Karpas-422 (cell line): Measurements from ENCODE around the gene TAL2. TPM values are rescaled to one million over a fixed set of nuclear protein-coding genes. Genes with fewer than 3 reads are reported as not detected.

Experiments
- DNase-seq: peaks from one replicate; pipeline ENCODE4 v3.0.0-alpha.2; 2015
- H2AFZ ChIP-seq: fragments of 200-600 bp; sonication (generic); 2 replicates; pipeline ENCODE4 v1.6.1; 2014; ENCODE audit warnings: antibody characterized with exemption, low read length, mixed read lengths
- H3K27ac ChIP-seq: fragments of 200-600 bp; sonication (generic); 2 replicates; pipeline ENCODE4 v1.5.1; 2014; ENCODE audit warnings: mild to moderate bottlenecking, low read length, moderate library complexity
- H3K27me3 ChIP-seq: fragments of 200-600 bp; sonication (generic); 2 replicates; pipeline ENCODE4 v1.6.1; 2014; ENCODE audit warnings: low read length, mixed read lengths
- H3K36me3 ChIP-seq: fragments of 200-600 bp; sonication (generic); 2 replicates; pipeline ENCODE4 v1.6.1; 2014; ENCODE audit warnings: low read length, mixed read lengths; ENCODE audit not compliant: insufficient read depth
- H3K4me1 ChIP-seq: fragments of 200-600 bp; sonication (generic); 2 replicates; pipeline ENCODE4 v1.6.1; 2014; ENCODE audit warnings: mild to moderate bottlenecking, low read length, mixed read lengths
- H3K4me2 ChIP-seq: fragments of 200-600 bp; sonication (generic); 2 replicates; pipeline ENCODE4 v1.6.1; 2014; ENCODE audit warnings: low read length, low read depth, mild to moderate bottlenecking; ENCODE audit not compliant: poor library complexity, severe bottlenecking
- H3K4me3 ChIP-seq: fragments of 200-600 bp; sonication (generic); 2 replicates; pipeline ENCODE4 v1.5.1; 2014; ENCODE audit warnings: mild to moderate bottlenecking, antibody characterized with exemption, low read length, mixed read lengths
- H3K79me2 ChIP-seq: fragments of 200-600 bp; sonication (generic); 2 replicates; pipeline ENCODE4 v1.6.1; 2014; ENCODE audit warnings: mild to moderate bottlenecking, low read length, mixed read lengths
- H3K9ac ChIP-seq: fragments of 200-600 bp; sonication (generic); 2 replicates; pipeline ENCODE4 v1.6.0; 2014; ENCODE audit warnings: low read length
- H3K9me2 ChIP-seq: fragments of 200-600 bp; sonication (generic), shearing (Covaris generic); replicated peaks from 2 replicates; pipeline ENCODE4 v1.6.0; 2014; ENCODE audit warnings: mild to moderate bottlenecking, low read length, moderate library complexity; ENCODE audit not compliant: insufficient read depth
- H3K9me3 ChIP-seq: fragments of 300-700, 200-600 bp; sonication (generic); 2 replicates; pipeline ENCODE4 v1.6.1; 2014; ENCODE audit warnings: low read length, mixed read lengths
- H4K20me1 ChIP-seq: fragments of 200-600 bp; sonication (generic); 2 replicates; pipeline ENCODE4 v1.6.1; 2014; ENCODE audit warnings: mild to moderate bottlenecking, antibody characterized with exemption, low read length, low read depth; ENCODE audit not compliant: insufficient read depth
- total RNA-seq: library from RNA; depleted of rRNA; stranded (reverse); fragments of >200 nt; shearing (Covaris generic); gene quantifications from 2 replicates; pipeline ENCODE4 v1.2.3, GENCODE V29; 2014; ENCODE audit warnings: low replicate concordance

The TAL2 gene
- total RNA-seq, 1 experiment from 2014 or later, result 4.1 TPM

DNA sequence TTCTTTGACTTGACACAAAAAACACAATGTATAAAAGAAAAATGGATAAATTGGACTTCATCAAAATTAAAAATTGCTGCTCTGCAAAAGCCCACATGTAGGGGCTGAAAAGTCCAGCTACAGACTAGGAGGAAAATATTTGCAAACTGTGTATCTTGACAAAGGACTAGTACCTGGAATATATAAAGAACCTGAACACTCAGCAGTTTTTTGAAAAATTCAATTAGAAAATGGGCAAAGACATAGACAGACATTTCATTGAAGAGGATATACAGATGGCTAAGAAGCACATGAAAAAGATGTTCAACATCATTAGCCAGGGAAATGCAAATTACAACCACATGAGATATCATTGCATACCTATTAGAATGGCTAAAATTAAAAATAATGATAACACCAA is 18.5 kb upstream of the TAL2 start:
- DNase-seq, result peak; percentile 65

DNA sequence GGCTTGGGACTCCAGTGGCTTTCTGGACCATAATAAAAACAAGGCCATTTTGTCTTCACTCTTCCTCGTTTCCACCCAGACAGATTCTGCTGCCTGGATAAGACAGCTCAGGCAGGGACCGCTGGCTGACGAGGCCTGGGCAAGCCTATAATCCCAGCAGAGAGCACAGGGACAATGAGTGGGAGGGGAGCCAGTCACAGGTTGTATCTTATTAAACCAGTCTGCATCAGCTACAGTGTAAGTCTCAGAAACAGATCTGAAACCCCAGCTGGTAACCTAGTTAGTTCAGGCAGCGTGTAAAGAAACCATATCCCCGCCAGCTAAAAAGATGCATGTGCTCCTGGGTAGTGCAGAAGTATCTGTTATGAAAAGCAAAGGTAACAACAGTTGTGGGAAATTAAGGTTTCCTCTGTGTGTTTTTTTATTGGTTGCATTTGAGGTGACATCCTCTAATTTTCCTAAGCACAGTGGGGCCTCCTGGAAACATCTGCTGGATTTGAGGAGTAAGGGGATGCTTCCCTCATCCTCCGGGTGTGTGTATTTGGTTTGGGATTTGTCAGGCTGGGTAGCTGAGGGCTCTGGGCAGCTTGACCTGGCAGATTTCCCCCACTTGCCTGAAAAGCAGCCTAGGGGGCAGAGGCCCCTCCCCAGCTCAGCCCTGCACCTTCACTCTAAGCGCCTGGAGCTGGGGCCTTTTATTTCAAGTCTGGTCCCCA is 15.2 kb upstream of the TAL2 start:
- H3K9ac ChIP-seq, result peak overlapping the region; percentile 13
- H3K36me3 ChIP-seq, result no peaks in the 10 kb centered on the region
- DNase-seq, result no peak
- 0 out of 2 replicates have a peak, but pooled peaks cover 2% of the 10 kb centered on the region for H3K9me3 ChIP-seq
- H3K4me1 ChIP-seq, result peaks cover 89% of the 10 kb centered on the region
- H4K20me1 ChIP-seq, result no peaks in the 10 kb centered on the region
- no peaks in the 10 kb centered on the region for H3K79me2 ChIP-seq
- H3K4me2 ChIP-seq, result peak overlapping the region; percentile 46
- H3K9me2 ChIP-seq, result no peaks in the 10 kb centered on the region
- no peak overlapping the region for H2AFZ ChIP-seq
- H3K27ac ChIP-seq, result peak overlapping the region; percentile 29; the same call in 1 of the 2 replicates
- H3K27me3 ChIP-seq, result no peaks in the 10 kb centered on the region
- no peak overlapping the region for H3K4me3 ChIP-seq

More for the DNA sequence above, 18.5 kb upstream of the TAL2 start:
- peak overlapping the region; percentile 74 for H3K27ac ChIP-seq
- peak overlapping the region; percentile 15; the same call in 1 of the 2 replicates for H3K9ac ChIP-seq
- 0 out of 2 replicates have a peak, but pooled peaks cover 2% of the 10 kb centered on the region for H3K9me3 ChIP-seq
- 0 out of 2 replicates have a peak overlapping the region, but pooled peaks have one; percentile 14 for H3K4me3 ChIP-seq
- H2AFZ ChIP-seq, result no peak overlapping the region
- H3K79me2 ChIP-seq, result no peaks in the 10 kb centered on the region
- no peaks in the 10 kb centered on the region for H3K36me3 ChIP-seq
- H3K4me2 ChIP-seq, result peak overlapping the region; percentile 45
- no peaks in the 10 kb centered on the region for H3K9me2 ChIP-seq
- H4K20me1 ChIP-seq, result no peaks in the 10 kb centered on the region
- H3K27me3 ChIP-seq, result no peaks in the 10 kb centered on the region
- peaks cover 91% of the 10 kb centered on the region for H3K4me1 ChIP-seq

GRCh38 chr9:105647595-105648349 is 14.5 kb upstream of the TAL2 start:
- Histone ChIP-seq H3K27me3 (no peaks in the 10 kb centered on the region), H3K36me3 (no peaks in the 10 kb centered on the region), H4K20me1 (no peaks in the 10 kb centered on the region), H3K9ac (peak overlapping the region; percentile 13; the same call in 1 of the 2 replicates), H3K9me2 (no peaks in the 10 kb centered on the region), H3K4me2 (peak overlapping the region; percentile 46), H2AFZ (no peak overlapping the region), H3K79me2 (no peaks in the 10 kb centered on the region), H3K9me3 (0 out of 2 replicates have a peak, but pooled peaks cover 2% of the 10 kb centered on the region), H3K4me1 (peaks cover 92% of the 10 kb centered on the region), H3K27ac (peak overlapping the region; percentile 47), H3K4me3 (no peak overlapping the region)
- DNase-seq, result no peak

GRCh38 chr9:105651806-105652205 is 10.5 kb upstream of the TAL2 start:
- H3K27ac ChIP-seq, result peak overlapping the region; percentile 70

DNA sequence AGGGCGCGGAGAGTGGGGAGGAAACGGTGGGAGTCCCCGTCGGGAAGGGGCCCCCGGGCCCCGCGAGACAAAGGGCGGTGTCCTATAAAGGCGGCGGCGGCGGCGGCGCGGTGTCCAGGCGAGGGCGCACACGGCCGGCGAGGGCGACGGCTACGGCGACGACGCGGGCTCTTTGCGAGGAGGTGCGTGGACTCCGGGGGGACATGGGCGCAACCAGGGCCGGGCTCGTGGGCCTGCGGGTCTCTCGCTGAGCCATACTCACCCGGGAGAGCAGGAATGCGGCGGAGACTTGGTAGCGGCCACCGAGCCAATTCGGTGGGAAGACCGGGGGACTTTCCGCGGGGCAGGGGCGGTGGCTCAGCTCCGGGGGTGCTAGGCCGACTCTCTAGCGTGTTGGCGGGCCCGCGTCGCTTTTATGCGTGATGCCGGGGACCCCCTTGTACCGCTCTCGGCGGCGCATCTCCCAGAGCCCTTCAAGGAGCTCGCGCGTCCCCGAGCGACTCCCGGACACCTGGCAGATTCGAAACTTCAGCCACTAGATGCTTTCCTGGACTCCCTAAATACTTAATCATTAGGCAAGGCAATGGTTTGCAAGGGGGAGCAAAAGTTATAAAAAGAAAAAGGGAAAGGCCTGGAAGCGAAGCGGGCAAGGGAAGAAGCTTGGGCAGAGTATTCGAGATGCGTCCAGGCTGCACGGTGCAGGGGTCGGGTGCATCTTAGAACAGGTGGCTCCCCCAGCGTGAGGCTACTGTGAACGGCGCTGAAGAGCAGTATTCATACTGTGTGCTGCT is 5.9 kb upstream of the TAL2 start:
- peaks cover 77% of the 10 kb centered on the region for H3K4me1 ChIP-seq
- no peaks in the 10 kb centered on the region for H3K27me3 ChIP-seq
- H3K27ac ChIP-seq, result peak overlapping the region; percentile 55
- peak overlapping the region; percentile 61 for H3K4me2 ChIP-seq
- no peaks in the 10 kb centered on the region for H4K20me1 ChIP-seq
- no peaks in the 10 kb centered on the region for H3K9me2 ChIP-seq
- H3K79me2 ChIP-seq, result no peaks in the 10 kb centered on the region
- H3K9ac ChIP-seq, result peak overlapping the region; percentile 67
- no peak overlapping the region for H2AFZ ChIP-seq
- peak; percentile 60 for DNase-seq
- H3K4me3 ChIP-seq, result peak overlapping the region; percentile 65
- H3K36me3 ChIP-seq, result no peaks in the 10 kb centered on the region
- H3K9me3 ChIP-seq, result no peaks in the 10 kb centered on the region

More at GRCh38 chr9:105651806-105652205, 10.5 kb upstream of the TAL2 start:
- Histone ChIP-seq H3K36me3 (no peaks in the 10 kb centered on the region), H2AFZ (no peak overlapping the region), H3K9ac (peak overlapping the region; percentile 31; the same call in 1 of the 2 replicates), H3K9me3 (no peaks in the 10 kb centered on the region), H4K20me1 (no peaks in the 10 kb centered on the region), H3K79me2 (no peaks in the 10 kb centered on the region), H3K4me2 (peak overlapping the region; percentile 53), H3K4me1 (peaks cover 86% of the 10 kb centered on the region), H3K27me3 (no peaks in the 10 kb centered on the region), H3K9me2 (no peaks in the 10 kb centered on the region), H3K4me3 (peak overlapping the region; percentile 33)
- DNase-seq, result peak; percentile 74

DNA sequence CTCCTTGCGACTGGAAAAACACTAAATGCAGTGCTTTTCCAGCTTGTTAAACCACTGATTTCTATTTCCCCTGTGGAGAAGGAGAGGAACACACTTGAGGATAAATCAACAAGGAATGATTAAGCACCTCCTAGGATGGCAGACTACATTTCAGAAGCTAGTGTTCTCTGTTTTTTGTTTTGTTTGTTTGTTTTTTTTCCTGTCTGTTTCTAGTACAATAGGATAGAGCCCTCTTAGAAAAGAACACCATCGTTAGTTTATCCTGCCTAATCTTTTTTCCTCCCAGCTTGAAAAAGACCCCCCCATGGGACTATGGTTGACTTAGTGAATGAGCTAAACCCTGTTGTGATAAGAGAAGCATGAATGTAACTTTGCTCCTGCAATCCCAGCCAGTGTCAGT is 3.9 kb upstream of the TAL2 start:
- peak overlapping the region; percentile 55; the same call in 1 of the 2 replicates for H3K27ac ChIP-seq
- no peaks in the 10 kb centered on the region for H3K9me3 ChIP-seq
- H3K9me2 ChIP-seq, result no peaks in the 10 kb centered on the region
- no peaks in the 10 kb centered on the region for H4K20me1 ChIP-seq
- H3K79me2 ChIP-seq, result no peaks in the 10 kb centered on the region
- DNase-seq, result no peak
- H3K4me2 ChIP-seq, result peak overlapping the region; percentile 61
- H2AFZ ChIP-seq, result no peak overlapping the region
- H3K36me3 ChIP-seq, result no peaks in the 10 kb centered on the region
- no peak overlapping the region for H3K4me3 ChIP-seq
- H3K27me3 ChIP-seq, result no peaks in the 10 kb centered on the region
- H3K9ac ChIP-seq, result no peak overlapping the region
- peaks cover 77% of the 10 kb centered on the region for H3K4me1 ChIP-seq

DNA sequence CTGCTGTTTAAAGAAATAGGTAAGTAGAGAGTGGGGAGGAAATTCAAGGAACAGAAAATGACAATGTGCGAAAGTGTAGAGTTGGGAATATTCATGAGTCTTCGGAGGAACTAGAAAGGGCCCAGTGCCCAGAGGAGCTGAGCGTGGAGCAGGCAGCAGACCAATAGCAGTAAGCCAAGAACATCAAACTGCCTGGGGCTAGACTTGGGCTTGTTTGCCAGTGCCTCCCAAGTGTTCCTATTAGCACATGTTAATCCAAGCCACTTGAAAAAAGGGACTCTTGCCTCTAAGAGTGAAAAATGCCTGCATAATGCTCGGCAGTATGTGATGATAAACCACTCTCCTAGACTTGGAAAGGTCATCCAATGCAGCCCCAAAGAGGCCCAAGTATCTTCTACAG is 1.2 kb upstream of the TAL2 start:
- Histone ChIP-seq H3K4me1 (peaks cover 71% of the 10 kb centered on the region), H3K27me3 (no peaks in the 10 kb centered on the region), H3K9me2 (no peaks in the 10 kb centered on the region), H3K9me3 (no peaks in the 10 kb centered on the region), H3K27ac (peak overlapping the region; percentile 82), H3K9ac (0 out of 2 replicates have a peak overlapping the region, but pooled peaks have one; percentile 2), H3K4me3 (0 out of 2 replicates have a peak overlapping the region, but pooled peaks have one; percentile 24), H3K36me3 (no peaks in the 10 kb centered on the region), H3K79me2 (no peaks in the 10 kb centered on the region), H3K4me2 (peak overlapping the region; percentile 62), H4K20me1 (no peaks in the 10 kb centered on the region), H2AFZ (no peak overlapping the region)
- no peak for DNase-seq
